ENCODE results near the gene STK25. TPM values are rescaled to one million over a fixed set of nuclear protein-coding genes. Genes with fewer than 3 reads are reported as not detected.

Gene STK25
- total and polyA plus RNA-seq, 2 donors (not counting 1 experiment from before 2014, with no cell fraction given), result 183 to 378 TPM

GRCh38 chr2:241496003-241496707, 12.2 kb downstream of the STK25 start:
- peaks cover 24% of the 10 kb centered on the region for H4K20me1 ChIP-seq (ENCODE audit: control insufficient read depth, insufficient read depth, low read length, poor library complexity, severe bottlenecking)
- no peak overlapping the region for H3K27ac Mint-ChIP-seq
- H3K9me3 Mint-ChIP-seq (ENCODE audit: insufficient read depth), result no peaks in the 10 kb centered on the region
- no peak overlapping the region for H3K4me3 ChIP-seq (ENCODE audit: control extremely low read depth in 1 of 5, extremely low read depth in 1 of 5, insufficient read depth in 1 of 5, low read depth in 2 of 5, low read length in 4 of 5)
- TF ChIP-seq, protein P1, sequence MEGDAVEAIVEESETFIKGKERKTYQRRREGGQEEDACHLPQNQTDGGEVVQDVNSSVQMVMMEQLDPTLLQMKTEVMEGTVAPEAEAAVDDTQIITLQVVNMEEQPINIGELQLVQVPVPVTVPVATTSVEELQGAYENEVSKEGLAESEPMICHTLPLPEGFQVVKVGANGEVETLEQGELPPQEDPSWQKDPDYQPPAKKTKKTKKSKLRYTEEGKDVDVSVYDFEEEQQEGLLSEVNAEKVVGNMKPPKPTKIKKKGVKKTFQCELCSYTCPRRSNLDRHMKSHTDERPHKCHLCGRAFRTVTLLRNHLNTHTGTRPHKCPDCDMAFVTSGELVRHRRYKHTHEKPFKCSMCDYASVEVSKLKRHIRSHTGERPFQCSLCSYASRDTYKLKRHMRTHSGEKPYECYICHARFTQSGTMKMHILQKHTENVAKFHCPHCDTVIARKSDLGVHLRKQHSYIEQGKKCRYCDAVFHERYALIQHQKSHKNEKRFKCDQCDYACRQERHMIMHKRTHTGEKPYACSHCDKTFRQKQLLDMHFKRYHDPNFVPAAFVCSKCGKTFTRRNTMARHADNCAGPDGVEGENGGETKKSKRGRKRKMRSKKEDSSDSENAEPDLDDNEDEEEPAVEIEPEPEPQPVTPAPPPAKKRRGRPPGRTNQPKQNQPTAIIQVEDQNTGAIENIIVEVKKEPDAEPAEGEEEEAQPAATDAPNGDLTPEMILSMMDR (IDR thresholded peaks at IDR 0.05), result no peak
- no peak for TF ChIP-seq EZH2 (IDR thresholded peaks at IDR 0.05; ENCODE audit: borderline replicate concordance, insufficient read depth, low read depth, low read length, poor library complexity, severe bottlenecking)
- H3K36me3 ChIP-seq (replicated peaks in 1 of 2; ENCODE audit: control extremely low read depth in 1 of 2, control insufficient read depth in 1 of 2, extremely low read depth in 1 of 2, insufficient read depth in 2 of 2, low read length in 1 of 2), result peaks cover 0 to 48% of the 10 kb centered on the region in 2 experiments
- no peak overlapping the region for H3K4me3 Mint-ChIP-seq
- H3K9ac ChIP-seq (ENCODE audit: low read length), result no peak overlapping the region
- DNase-seq (no peak), ATAC-seq (ENCODE audit: low read depth) (no peak)
- no peaks in the 10 kb centered on the region for H3K27me3 Mint-ChIP-seq
- CTCF ChIA-PET, result no interaction called here
- intact Hi-C loops (cut with micrococcal nuclease), result no loop called here
- H3K4me2 ChIP-seq (replicated peaks; ENCODE audit: low read depth, low read length, poor library complexity, severe bottlenecking), result no peak overlapping the region
- 94% methylated on average over 28 of the region's 28 CpGs for WGBS (ENCODE audit: insufficient coverage)
- H3K79me2 ChIP-seq (ENCODE audit: control insufficient read depth, insufficient read depth, low read length), result peaks cover 19% of the 10 kb centered on the region
- H3K4me1 ChIP-seq (ENCODE audit: control insufficient read depth in 2 of 2, insufficient read depth in 2 of 2, low read length in 2 of 2), result no peaks in the 10 kb centered on the region
- no peak overlapping the region for H3K27ac ChIP-seq (ENCODE audit: low read length in 2 of 2)
- no peak overlapping the region for H2AFZ ChIP-seq (ENCODE audit: insufficient read depth, low read depth, low read length, poor library complexity, severe bottlenecking)
- H3K9me3 ChIP-seq (ENCODE audit: control extremely low read depth in 1 of 3, control insufficient read depth in 2 of 3, insufficient read depth in 1 of 3, low read length in 2 of 3), result no peaks in the 10 kb centered on the region
- H3K4me1 Mint-ChIP-seq, result no peaks in the 10 kb centered on the region
- POLR2A ChIA-PET, result interaction anchor here (0.5 kb wide), 1 partner anchor 37 kb away, joined by 3 read pairs; no protein-coding TSS in a partner anchor
- H3K27me3 ChIP-seq (replicated peaks in 1 of 4; ENCODE audit: control extremely low read depth in 1 of 4, control insufficient read depth in 3 of 4, insufficient read depth in 4 of 4, low read length in 3 of 4), result no peaks in the 10 kb centered on the region
